Measurements from ENCODE around the gene SLC9C2. TPM values are rescaled to one million over a fixed set of nuclear protein-coding genes. Genes with fewer than 3 reads are reported as not detected.

Gene SLC9C2
- total RNA-seq, 1 experiment from 2014 or later: not detected

DNA sequence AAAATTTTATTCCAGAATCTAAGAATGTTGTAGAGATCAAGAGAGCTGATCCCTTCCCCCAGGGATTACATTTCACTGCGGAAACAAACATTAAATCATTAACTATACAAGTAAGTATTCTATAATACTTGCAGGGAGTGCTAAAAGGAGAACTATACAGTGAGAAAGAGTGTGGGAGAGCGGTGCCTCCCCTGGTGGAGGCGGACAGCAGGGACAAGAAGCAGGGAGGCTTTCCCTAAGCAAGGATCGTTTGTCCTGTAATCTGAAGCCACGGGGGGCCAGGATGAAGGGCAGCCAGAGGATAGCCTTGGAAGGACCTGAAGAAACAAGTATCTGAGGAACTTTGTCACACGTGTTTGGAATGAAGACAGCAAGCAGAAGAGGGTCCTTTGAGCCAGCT, 40.1 kb downstream of the SLC9C2 start:
- H3K27me3 Mint-ChIP-seq (ENCODE audit: low read depth): no peaks in the 10 kb centered on the region
- ChIA-PET POLR2A (no interaction called here), CTCF (interaction anchor here (1.9 kb wide), 1 partner anchor 132 kb away, joined by 5 read pairs; no protein-coding TSS in a partner anchor)
- no peaks in the 10 kb centered on the region for H3K4me1 Mint-ChIP-seq
- H3K36me3 Mint-ChIP-seq: peaks cover 6% of the 10 kb centered on the region
- DNase-seq (ENCODE audit: low spot score) (peak; percentile 27), ATAC-seq (peak; percentile 71)
- H3K4me3 Mint-ChIP-seq: no peak overlapping the region
- peaks cover 29% of the 10 kb centered on the region for H3K9me3 Mint-ChIP-seq
- no peak overlapping the region for H3K27ac Mint-ChIP-seq
- TF ChIP-seq, protein P1, sequence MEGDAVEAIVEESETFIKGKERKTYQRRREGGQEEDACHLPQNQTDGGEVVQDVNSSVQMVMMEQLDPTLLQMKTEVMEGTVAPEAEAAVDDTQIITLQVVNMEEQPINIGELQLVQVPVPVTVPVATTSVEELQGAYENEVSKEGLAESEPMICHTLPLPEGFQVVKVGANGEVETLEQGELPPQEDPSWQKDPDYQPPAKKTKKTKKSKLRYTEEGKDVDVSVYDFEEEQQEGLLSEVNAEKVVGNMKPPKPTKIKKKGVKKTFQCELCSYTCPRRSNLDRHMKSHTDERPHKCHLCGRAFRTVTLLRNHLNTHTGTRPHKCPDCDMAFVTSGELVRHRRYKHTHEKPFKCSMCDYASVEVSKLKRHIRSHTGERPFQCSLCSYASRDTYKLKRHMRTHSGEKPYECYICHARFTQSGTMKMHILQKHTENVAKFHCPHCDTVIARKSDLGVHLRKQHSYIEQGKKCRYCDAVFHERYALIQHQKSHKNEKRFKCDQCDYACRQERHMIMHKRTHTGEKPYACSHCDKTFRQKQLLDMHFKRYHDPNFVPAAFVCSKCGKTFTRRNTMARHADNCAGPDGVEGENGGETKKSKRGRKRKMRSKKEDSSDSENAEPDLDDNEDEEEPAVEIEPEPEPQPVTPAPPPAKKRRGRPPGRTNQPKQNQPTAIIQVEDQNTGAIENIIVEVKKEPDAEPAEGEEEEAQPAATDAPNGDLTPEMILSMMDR (IDR thresholded peaks at IDR 0.05): no peak
- TF ChIP-seq, protein P2, sequence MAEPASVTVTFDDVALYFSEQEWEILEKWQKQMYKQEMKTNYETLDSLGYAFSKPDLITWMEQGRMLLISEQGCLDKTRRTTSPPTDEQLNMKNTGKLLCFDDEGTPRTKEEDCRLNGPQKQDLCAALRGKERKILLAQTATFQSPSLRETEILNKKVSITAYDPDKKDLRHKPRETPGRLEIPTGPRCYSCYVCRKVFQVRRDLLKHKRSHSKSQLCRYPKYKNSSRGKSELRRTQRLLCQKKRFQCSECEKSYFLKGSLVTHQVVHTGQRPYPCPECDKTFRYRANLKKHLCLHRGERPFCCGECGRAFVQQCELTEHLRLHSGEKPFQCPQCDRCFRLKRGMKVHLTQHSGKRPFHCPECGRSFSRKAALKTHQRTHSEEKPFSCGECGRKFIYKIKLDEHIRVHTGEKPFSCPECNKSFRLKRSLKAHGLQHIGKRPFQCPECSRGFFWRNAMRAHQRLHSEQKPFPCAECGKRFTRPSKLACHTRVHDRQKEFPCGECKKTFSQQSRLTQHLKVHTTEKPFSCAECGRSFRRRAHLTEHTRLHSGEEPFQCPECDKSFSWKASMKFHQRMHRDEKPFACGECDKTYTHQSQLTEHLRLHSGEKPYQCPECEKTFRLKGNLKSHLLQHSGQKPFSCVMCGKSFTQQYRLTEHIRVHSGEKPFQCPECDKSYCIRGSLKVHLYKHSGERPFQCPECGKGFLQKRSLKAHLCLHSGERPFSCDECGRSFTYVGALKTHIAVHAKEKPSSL (CRISPR knock-in tag; conservative IDR thresholded peaks at IDR 0.05): no peak
- TF ChIP-seq, protein P3, sequence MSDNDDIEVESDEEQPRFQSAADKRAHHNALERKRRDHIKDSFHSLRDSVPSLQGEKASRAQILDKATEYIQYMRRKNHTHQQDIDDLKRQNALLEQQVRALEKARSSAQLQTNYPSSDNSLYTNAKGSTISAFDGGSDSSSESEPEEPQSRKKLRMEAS (CRISPR knock-in tag; IDR thresholded peaks at IDR 0.05): no peak
- TF ChIP-seq GABPB1 (CRISPR knock-in tag; IDR thresholded peaks at IDR 0.05): no peak
- TF ChIP-seq, protein P4, sequence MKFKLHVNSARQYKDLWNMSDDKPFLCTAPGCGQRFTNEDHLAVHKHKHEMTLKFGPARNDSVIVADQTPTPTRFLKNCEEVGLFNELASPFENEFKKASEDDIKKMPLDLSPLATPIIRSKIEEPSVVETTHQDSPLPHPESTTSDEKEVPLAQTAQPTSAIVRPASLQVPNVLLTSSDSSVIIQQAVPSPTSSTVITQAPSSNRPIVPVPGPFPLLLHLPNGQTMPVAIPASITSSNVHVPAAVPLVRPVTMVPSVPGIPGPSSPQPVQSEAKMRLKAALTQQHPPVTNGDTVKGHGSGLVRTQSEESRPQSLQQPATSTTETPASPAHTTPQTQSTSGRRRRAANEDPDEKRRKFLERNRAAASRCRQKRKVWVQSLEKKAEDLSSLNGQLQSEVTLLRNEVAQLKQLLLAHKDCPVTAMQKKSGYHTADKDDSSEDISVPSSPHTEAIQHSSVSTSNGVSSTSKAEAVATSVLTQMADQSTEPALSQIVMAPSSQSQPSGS (CRISPR knock-in tag; IDR thresholded peaks at IDR 0.05; ENCODE audit: borderline replicate concordance, low read depth): no peak
- no peak for TF ChIP-seq GRHL2 (CRISPR knock-in tag; IDR thresholded peaks at IDR 0.05; ENCODE audit: insufficient replicate concordance, severe bottlenecking)
- no peak for TF ChIP-seq FOXK1 (CRISPR knock-in tag; IDR thresholded peaks at IDR 0.05)
- TF ChIP-seq, protein P5, sequence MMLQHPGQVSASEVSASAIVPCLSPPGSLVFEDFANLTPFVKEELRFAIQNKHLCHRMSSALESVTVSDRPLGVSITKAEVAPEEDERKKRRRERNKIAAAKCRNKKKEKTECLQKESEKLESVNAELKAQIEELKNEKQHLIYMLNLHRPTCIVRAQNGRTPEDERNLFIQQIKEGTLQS (CRISPR knock-in tag; conservative IDR thresholded peaks at IDR 0.05): no peak
- no peak for TF ChIP-seq JUN (CRISPR knock-in tag; IDR thresholded peaks at IDR 0.05)
- TF ChIP-seq, protein P6, sequence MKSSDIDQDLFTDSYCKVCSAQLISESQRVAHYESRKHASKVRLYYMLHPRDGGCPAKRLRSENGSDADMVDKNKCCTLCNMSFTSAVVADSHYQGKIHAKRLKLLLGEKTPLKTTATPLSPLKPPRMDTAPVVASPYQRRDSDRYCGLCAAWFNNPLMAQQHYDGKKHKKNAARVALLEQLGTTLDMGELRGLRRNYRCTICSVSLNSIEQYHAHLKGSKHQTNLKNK (CRISPR knock-in tag; IDR thresholded peaks at IDR 0.05): no peak
- TF ChIP-seq NR1H2 (CRISPR knock-in tag; IDR thresholded peaks at IDR 0.05): no peak
- TF ChIP-seq NR3C1 (CRISPR knock-in tag; conservative IDR thresholded peaks at IDR 0.05; ENCODE audit: low read depth): no peak
- TF ChIP-seq, protein P7, sequence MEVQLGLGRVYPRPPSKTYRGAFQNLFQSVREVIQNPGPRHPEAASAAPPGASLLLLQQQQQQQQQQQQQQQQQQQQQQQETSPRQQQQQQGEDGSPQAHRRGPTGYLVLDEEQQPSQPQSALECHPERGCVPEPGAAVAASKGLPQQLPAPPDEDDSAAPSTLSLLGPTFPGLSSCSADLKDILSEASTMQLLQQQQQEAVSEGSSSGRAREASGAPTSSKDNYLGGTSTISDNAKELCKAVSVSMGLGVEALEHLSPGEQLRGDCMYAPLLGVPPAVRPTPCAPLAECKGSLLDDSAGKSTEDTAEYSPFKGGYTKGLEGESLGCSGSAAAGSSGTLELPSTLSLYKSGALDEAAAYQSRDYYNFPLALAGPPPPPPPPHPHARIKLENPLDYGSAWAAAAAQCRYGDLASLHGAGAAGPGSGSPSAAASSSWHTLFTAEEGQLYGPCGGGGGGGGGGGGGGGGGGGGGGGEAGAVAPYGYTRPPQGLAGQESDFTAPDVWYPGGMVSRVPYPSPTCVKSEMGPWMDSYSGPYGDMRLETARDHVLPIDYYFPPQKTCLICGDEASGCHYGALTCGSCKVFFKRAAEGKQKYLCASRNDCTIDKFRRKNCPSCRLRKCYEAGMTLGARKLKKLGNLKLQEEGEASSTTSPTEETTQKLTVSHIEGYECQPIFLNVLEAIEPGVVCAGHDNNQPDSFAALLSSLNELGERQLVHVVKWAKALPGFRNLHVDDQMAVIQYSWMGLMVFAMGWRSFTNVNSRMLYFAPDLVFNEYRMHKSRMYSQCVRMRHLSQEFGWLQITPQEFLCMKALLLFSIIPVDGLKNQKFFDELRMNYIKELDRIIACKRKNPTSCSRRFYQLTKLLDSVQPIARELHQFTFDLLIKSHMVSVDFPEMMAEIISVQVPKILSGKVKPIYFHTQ (CRISPR knock-in tag; IDR thresholded peaks at IDR 0.05): no peak
- no peak for TF ChIP-seq CBFB (CRISPR knock-in tag; IDR thresholded peaks at IDR 0.05; ENCODE audit: low read depth)
- TF ChIP-seq NFYB (CRISPR knock-in tag; conservative IDR thresholded peaks at IDR 0.05; ENCODE audit: low read depth): no peak
- no peak for TF ChIP-seq HMGA2 (CRISPR knock-in tag; IDR thresholded peaks at IDR 0.05)
- TF ChIP-seq ZNF121 (CRISPR knock-in tag; IDR thresholded peaks at IDR 0.05): no peak
